Neural progenitor cell (in vitro differentiated cells): Measurements from ENCODE around the gene CSRP1.

ENCODE experiments used
- EZH2 ChIP-seq: fragments of 200-600 bp; sonication (generic); IDR thresholded peaks from 2 replicates; pipeline ENCODE4 v1.6.1; 2017; ENCODE audit warnings: antibody characterized with exemption, mild to moderate bottlenecking, moderate library complexity
- EZH2phosphoT487 ChIP-seq: fragments of 200-600 bp; sonication (generic); IDR thresholded peaks from 2 replicates; pipeline ENCODE4 v1.6.1; 2017; ENCODE audit warnings: antibody characterized with exemption
- TF ChIP-seq, protein P1 (sequence below): fragments of 200-600 bp; sonication (generic); IDR thresholded peaks from 2 replicates; pipeline ENCODE4 v1.5.1; 2017; ENCODE audit warnings: antibody characterized with exemption, mild to moderate bottlenecking

DNA sequence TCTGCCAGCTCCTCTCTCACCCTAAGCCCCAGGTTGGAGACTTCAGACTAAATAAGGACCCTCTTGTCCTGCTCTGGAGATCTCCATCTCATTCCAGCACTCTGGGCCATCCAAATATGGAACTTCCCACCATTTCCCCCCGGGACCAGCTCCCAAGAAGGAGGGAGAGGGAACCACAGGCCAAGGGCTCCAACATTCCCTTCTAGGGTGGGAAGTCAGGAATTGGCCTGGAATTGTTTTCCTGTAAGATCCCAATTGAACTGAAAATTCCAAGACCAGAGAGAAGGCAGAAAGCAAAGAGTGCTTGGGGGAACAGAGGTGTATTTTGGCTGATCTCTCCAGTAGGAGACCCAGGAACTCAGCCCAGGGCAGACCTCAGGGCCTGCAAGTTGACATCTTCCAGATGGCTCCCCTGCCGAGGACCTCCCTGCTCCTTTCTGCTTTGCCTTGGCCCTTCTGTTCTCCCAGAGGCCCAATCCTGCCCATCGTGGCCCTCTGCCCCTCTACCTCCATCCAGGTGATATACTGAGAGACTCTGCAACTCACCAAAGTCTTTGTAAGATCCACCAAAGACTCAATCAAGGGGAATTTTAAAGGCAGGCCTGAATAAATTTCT, 14.9 kb downstream of the CSRP1 start:
- TF ChIP-seq, protein P1, sequence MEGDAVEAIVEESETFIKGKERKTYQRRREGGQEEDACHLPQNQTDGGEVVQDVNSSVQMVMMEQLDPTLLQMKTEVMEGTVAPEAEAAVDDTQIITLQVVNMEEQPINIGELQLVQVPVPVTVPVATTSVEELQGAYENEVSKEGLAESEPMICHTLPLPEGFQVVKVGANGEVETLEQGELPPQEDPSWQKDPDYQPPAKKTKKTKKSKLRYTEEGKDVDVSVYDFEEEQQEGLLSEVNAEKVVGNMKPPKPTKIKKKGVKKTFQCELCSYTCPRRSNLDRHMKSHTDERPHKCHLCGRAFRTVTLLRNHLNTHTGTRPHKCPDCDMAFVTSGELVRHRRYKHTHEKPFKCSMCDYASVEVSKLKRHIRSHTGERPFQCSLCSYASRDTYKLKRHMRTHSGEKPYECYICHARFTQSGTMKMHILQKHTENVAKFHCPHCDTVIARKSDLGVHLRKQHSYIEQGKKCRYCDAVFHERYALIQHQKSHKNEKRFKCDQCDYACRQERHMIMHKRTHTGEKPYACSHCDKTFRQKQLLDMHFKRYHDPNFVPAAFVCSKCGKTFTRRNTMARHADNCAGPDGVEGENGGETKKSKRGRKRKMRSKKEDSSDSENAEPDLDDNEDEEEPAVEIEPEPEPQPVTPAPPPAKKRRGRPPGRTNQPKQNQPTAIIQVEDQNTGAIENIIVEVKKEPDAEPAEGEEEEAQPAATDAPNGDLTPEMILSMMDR, result no peak
- TF ChIP-seq EZH2, result no peak
- no peak for TF ChIP-seq EZH2phosphoT487
